ENCODE results near the gene LGALS4.
A peak's percentile ranks its signal among the peaks of the same experiment; 100 is the strongest.
"Not testable (repeated sequence)": the region's sequence is repeated elsewhere in the genome, so short reads cannot be mapped to it uniquely, and the experiment has no call there.

The LGALS4 gene

GRCh38 chr19:38796154-38796553 is 16.6 kb downstream of the LGALS4 start:
- no peak for DNase-seq (ENCODE audit: low read depth, low spot score)

- no peak for DNase-seq (ENCODE audit: low read depth, low spot score)
Observed at GRCh38 chr19:38795549-38795948, 17.2 kb downstream of the LGALS4 start.

- DNase-seq (ENCODE audit: low read depth, low spot score): no peak
Observed at GRCh38 chr19:38793671-38794070, 19.1 kb downstream of the LGALS4 start.

- no peak for DNase-seq (ENCODE audit: low read depth, low spot score)
Observed at GRCh38 chr19:38793177-38793576, 19.6 kb downstream of the LGALS4 start.

- peak; percentile 72 for DNase-seq (ENCODE audit: low read depth, low spot score)
Observed at GRCh38 chr19:38792250-38793111, 20.3 kb downstream of the LGALS4 start.

- DNase-seq (ENCODE audit: low read depth, low spot score): not testable (repeated sequence)
Observed at GRCh38 chr19:38791451-38792064, 21.2 kb downstream of the LGALS4 start.

- DNase-seq (ENCODE audit: low read depth, low spot score): peak; percentile 25
Observed at GRCh38 chr19:38790507-38791403, 22.0 kb downstream of the LGALS4 start.

GRCh38 chr19:38788478-38789243 is 24.1 kb downstream of the LGALS4 start, which contains the start of gene LGALS7B:
Gene LGALS7B, plus strand, starts transcription at chr19:38789200. Its CDS starts 27 bp downstream, at chr19:38789227.
- DNase-seq (ENCODE audit: low read depth, low spot score): no peak

- DNase-seq (ENCODE audit: low read depth, low spot score): no peak
Observed at GRCh38 chr19:38786572-38787265, 26.0 kb downstream of the LGALS4 start.

- DNase-seq (ENCODE audit: low read depth, low spot score): not testable (repeated sequence)
Observed at GRCh38 chr19:38786061-38786460, 26.7 kb downstream of the LGALS4 start.

- DNase-seq (ENCODE audit: low read depth, low spot score): no peak
Observed at GRCh38 chr19:38785187-38785699, 27.5 kb downstream of the LGALS4 start.

GRCh38 chr19:38784224-38784623 is 28.5 kb downstream of the LGALS4 start:
- DNase-seq (ENCODE audit: low read depth, low spot score): no peak

- not testable (repeated sequence) for DNase-seq (ENCODE audit: low read depth, low spot score)
Observed at GRCh38 chr19:38782212-38782611, 30.5 kb downstream of the LGALS4 start.

- no peak for DNase-seq (ENCODE audit: low read depth, low spot score)
Observed at GRCh38 chr19:38781058-38781457, 31.7 kb downstream of the LGALS4 start.

- DNase-seq (ENCODE audit: low read depth, low spot score): no peak
Observed at GRCh38 chr19:38780443-38780842, 32.3 kb downstream of the LGALS4 start.

- DNase-seq (ENCODE audit: low read depth, low spot score): no peak
Observed at GRCh38 chr19:38778733-38779132, 34.0 kb downstream of the LGALS4 start.

- no peak for DNase-seq (ENCODE audit: low read depth, low spot score)
Observed at GRCh38 chr19:38774181-38774950, 38.4 kb downstream of the LGALS4 start.

- DNase-seq (ENCODE audit: low read depth, low spot score): no peak
Observed at GRCh38 chr19:38773469-38774177, 39.1 kb downstream of the LGALS4 start, which contains the start of gene LGALS7. Gene LGALS7, minus strand, starts transcription at chr19:38773517. Its CDS starts 25 bp downstream, at chr19:38773492.

- DNase-seq (ENCODE audit: low read depth, low spot score): not testable (repeated sequence)
Observed at GRCh38 chr19:38771569-38771968, 41.2 kb downstream of the LGALS4 start.
